Hepatocyte (in vitro differentiated cells): ENCODE data around the gene BCAS3. TPM values are rescaled to one million over a fixed set of nuclear protein-coding genes. Genes with fewer than 3 reads are reported as not detected.

ENCODE experiments used
- DNase-seq: peaks from one replicate; pipeline ENCODE4 v3.0.0-alpha.2; 2016; ENCODE audit warnings: low spot score
- H2AFZ ChIP-seq: fragments of 200-600 bp; sonication (generic); 2 replicates; pipeline ENCODE4 v1.6.0; 2016; ENCODE audit warnings: antibody characterized with exemption, mild to moderate bottlenecking
- H3K27ac ChIP-seq: fragments of 200-600 bp; sonication (generic); 2 replicates; pipeline ENCODE4 v1.5.1; 2016; ENCODE audit warnings: mild to moderate bottlenecking
- H3K27me3 ChIP-seq: fragments of 200-600 bp; sonication (generic); 2 replicates; pipeline ENCODE4 v1.6.1; 2016
- H3K36me3 ChIP-seq: fragments of 200-600 bp; sonication (generic); replicated peaks from 2 replicates; pipeline ENCODE4 v1.5.1; 2016; ENCODE audit warnings: low read depth; ENCODE audit not compliant: insufficient read depth
- H3K4me1 ChIP-seq: fragments of 200-600 bp; sonication (generic); 2 replicates; pipeline ENCODE4 v1.5.1; 2016; ENCODE audit warnings: mild to moderate bottlenecking, moderate library complexity; ENCODE audit not compliant: insufficient read depth
- H3K4me2 ChIP-seq: fragments of 200-600 bp; sonication (generic); 2 replicates; pipeline ENCODE4 v1.6.0; 2016
- H3K4me3 ChIP-seq: fragments of 200-600 bp; sonication (generic); 2 replicates; pipeline ENCODE4 v1.5.1; 2016; ENCODE audit warnings: mild to moderate bottlenecking
- H3K79me2 ChIP-seq: fragments of 200-600 bp; sonication (generic); 2 replicates; pipeline ENCODE4 v1.6.0; 2017; ENCODE audit warnings: mild to moderate bottlenecking
- H3K9me2 ChIP-seq: fragments of 200-600 bp; sonication (generic); replicated peaks from 2 replicates; pipeline ENCODE4 v1.6.0; 2017; ENCODE audit warnings: mild to moderate bottlenecking; ENCODE audit not compliant: insufficient read depth
- H3K9me3 ChIP-seq: fragments of 200-600 bp; sonication (generic); 2 replicates; pipeline ENCODE4 v1.5.1; 2016; ENCODE audit warnings: low read depth, mild to moderate bottlenecking
- H4K20me1 ChIP-seq: fragments of 200-600 bp; sonication (generic); 2 replicates; pipeline ENCODE4 v1.6.0; 2016; ENCODE audit warnings: mild to moderate bottlenecking; ENCODE audit not compliant: insufficient read depth, poor library complexity, severe bottlenecking
- CTCF ChIP-seq: fragments of 200-600 bp; sonication (generic); IDR thresholded peaks from 2 replicates; pipeline ENCODE4 v1.5.1; 2016; ENCODE audit warnings: antibody characterized with exemption, mild to moderate bottlenecking; ENCODE audit not compliant: poor library complexity
- EZH2 ChIP-seq: fragments of 200-600 bp; sonication (generic); IDR thresholded peaks from 2 replicates; pipeline ENCODE4 v1.6.1; 2016; ENCODE audit warnings: antibody characterized with exemption, mild to moderate bottlenecking, borderline replicate concordance
- EZH2phosphoT487 ChIP-seq: fragments of 200-600 bp; sonication (generic); IDR thresholded peaks from one replicate; pipeline ENCODE4 v1.6.1; 2018; ENCODE audit warnings: antibody characterized with exemption, mild to moderate bottlenecking, low read depth, moderate library complexity; ENCODE audit not compliant: unreplicated experiment, severe bottlenecking
- WGBS: methylation state at CpG from one replicate; pipeline ENCODE4 v1.1.6; 2016; ENCODE audit warnings: low lambda C conversion rate; ENCODE audit errors: missing lambda C conversion rate; 5-methylcytosine and 5-hydroxymethylcytosine counted together
- polyA plus RNA-seq: library from polyadenylated mRNA; unstranded; fragments of >200 nt; fragmentation: Nextera tagmentation; extraction: Ambion mirVana; gene quantifications from 2 replicates; pipeline ENCODE4 v1.2.1, GENCODE V29; 2016
- total RNA-seq: library from RNA; depleted of rRNA; stranded (reverse); fragments of >200 nt; gene quantifications from 2 replicates; pipeline ENCODE4 v1.2.3, GENCODE V29; 2014

BCAS3 gene
- total and polyA plus RNA-seq, 2 experiments from 2014 or later, result 16.5 to 58.8 TPM

DNA sequence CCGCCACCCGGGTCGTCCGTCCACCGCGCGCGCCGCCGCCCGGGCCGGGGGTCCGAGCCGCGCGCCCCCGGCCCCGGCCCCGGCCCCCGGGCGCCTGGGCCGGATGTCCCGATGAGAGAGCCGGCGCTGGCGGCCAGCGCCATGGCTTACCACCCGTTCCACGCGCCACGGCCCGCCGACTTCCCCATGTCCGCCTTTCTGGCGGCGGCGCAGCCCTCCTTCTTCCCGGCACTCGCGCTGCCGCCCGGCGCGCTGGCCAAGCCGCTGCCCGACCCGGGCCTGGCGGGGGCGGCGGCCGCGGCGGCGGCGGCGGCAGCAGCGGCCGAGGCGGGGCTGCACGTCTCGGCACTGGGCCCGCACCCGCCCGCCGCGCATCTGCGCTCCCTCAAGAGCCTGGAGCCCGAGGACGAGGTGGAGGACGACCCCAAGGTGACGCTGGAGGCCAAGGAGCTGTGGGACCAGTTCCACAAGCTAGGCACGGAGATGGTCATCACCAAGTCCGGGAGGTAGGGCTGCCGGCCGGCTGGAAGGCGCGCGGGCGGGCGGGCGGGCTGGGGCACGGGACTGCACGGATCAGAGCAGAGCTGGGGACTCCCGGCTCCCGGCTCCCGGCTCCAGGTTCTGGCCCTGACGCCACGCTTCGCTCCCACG lies 722.5 kb downstream of the BCAS3 start:
- H3K9me2 ChIP-seq, result no peaks in the 10 kb centered on the region
- peak overlapping the region; percentile 99 for H3K27ac ChIP-seq
- peaks cover 24% of the 10 kb centered on the region for H4K20me1 ChIP-seq
- TF ChIP-seq EZH2phosphoT487 (no peak), CTCF (no peak), EZH2 (no peak)
- peak overlapping the region; percentile 65 for H3K4me3 ChIP-seq
- DNase-seq, result peak; percentile 42
- H3K9me3 ChIP-seq, result no peaks in the 10 kb centered on the region
- peaks cover 86% of the 10 kb centered on the region for H3K27me3 ChIP-seq
- H2AFZ ChIP-seq, result no peak overlapping the region
- H3K79me2 ChIP-seq, result peaks cover 89% of the 10 kb centered on the region
- H3K36me3 ChIP-seq, result no peaks in the 10 kb centered on the region
- WGBS, result under 1% methylated on average over 66 of the region's 90 CpGs
- peak overlapping the region; percentile 99 for H3K4me2 ChIP-seq
- no peaks in the 10 kb centered on the region for H3K4me1 ChIP-seq

- H3K4me3 ChIP-seq, result peak overlapping the region; percentile 65
- H2AFZ ChIP-seq, result no peak overlapping the region
- no peaks in the 10 kb centered on the region for H3K36me3 ChIP-seq
- H4K20me1 ChIP-seq, result peaks cover 24% of the 10 kb centered on the region
- DNase-seq, result no peak
- no peaks in the 10 kb centered on the region for H3K4me1 ChIP-seq
- TF ChIP-seq CTCF (no peak), EZH2 (peak; percentile 93)
- no peaks in the 10 kb centered on the region for H3K9me2 ChIP-seq
- peak overlapping the region; percentile 99 for H3K4me2 ChIP-seq
- H3K27me3 ChIP-seq, result peaks cover 86% of the 10 kb centered on the region
- H3K9me3 ChIP-seq, result no peaks in the 10 kb centered on the region
- peaks cover 89% of the 10 kb centered on the region for H3K79me2 ChIP-seq
- peak overlapping the region; percentile 99 for H3K27ac ChIP-seq
- 5% methylated on average over 40 of the region's 45 CpGs for WGBS
Measured at GRCh38 chr17:61400717-61401388, 723.2 kb downstream of the BCAS3 start.

GRCh38 chr17:61401389-61402072 lies 723.9 kb downstream of the BCAS3 start:
- peaks cover 24% of the 10 kb centered on the region for H4K20me1 ChIP-seq
- H3K79me2 ChIP-seq, result peaks cover 89% of the 10 kb centered on the region
- peak overlapping the region; percentile 99 for H3K4me2 ChIP-seq
- no peak overlapping the region for H2AFZ ChIP-seq
- no peaks in the 10 kb centered on the region for H3K4me1 ChIP-seq
- peak; percentile 75 for TF ChIP-seq EZH2
- no peak for TF ChIP-seq CTCF
- peak overlapping the region; percentile 99 for H3K27ac ChIP-seq
- DNase-seq, result no peak
- 16% methylated on average over 24 of the region's 25 CpGs for WGBS
- H3K9me2 ChIP-seq, result no peaks in the 10 kb centered on the region
- H3K9me3 ChIP-seq, result no peaks in the 10 kb centered on the region
- H3K27me3 ChIP-seq, result peaks cover 85% of the 10 kb centered on the region
- peak overlapping the region; percentile 65 for H3K4me3 ChIP-seq
- no peaks in the 10 kb centered on the region for H3K36me3 ChIP-seq
